NCI-H748 (cell line): ENCODE results near the gene GFI1.

ENCODE experiments used
- DNase-seq: peaks from one replicate; lab custom pipeline; 2025; ENCODE audit not compliant: unreplicated experiment; lab: John Stamatoyannopoulos, UW

Gene GFI1

DNA sequence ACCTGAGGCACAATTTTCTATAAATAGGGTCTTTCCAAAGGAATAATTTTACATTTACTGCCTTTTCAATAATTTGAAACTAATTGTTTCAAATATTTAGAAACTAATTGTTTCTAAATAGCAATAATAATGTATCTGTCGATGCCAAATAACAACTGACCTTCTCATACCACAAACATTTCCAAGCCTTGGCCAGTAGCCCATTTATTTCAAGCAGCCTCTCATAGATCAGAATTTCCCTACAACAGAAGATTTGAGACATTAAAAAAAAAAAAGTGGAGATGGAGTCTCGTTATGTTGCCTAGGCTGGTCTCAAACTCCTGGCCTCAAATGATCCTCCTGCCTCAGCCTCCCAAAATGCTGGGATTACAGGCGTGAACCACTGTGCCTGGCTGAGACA is 2.1 kb upstream of the GFI1 start:
- DNase-seq = no peak

DNA sequence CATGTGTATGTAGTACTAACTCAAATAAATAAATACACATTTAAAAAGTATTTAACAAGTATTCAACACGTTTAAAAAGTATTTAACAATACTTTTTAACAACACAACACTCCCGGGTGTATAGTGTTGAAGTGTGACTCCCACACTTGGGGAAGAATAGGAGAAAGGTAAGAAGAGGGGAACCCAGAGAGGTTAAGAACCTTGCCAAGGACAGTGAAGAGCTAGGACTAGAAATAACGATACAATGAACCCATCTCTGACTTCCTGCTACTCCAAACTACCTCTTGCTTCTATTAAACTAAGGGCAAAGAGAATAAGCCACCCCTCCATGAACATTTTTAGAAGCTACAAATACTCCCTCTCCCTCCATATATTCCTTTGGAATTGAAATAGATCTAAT is 1.7 kb upstream of the GFI1 start:
- no peak for DNase-seq

DNA sequence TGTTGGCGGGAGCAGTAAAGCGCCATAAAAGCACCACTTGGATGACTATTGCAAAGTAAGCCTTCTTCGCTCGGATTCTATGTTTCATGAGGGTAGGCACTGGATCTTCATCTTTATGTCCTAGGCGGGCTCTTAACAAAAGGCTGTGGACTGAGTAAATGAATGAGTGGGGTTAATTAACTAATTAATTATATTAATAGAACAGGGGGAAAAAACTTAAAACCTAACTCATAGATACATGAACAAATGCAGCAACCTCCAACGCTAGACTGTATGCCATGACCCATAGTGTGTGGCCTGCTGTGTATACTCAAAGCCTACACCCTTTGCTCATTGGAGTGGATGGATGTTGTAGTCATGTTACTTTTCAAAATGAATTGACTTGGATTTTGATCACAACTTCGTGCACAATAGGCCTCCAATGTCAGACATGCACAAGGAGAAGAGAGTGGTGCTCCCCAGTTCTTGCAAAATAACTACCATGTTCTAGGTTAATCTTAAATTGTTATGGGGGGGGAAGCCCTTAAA is 417 bp upstream of the GFI1 start:
- DNase-seq = no peak

DNA sequence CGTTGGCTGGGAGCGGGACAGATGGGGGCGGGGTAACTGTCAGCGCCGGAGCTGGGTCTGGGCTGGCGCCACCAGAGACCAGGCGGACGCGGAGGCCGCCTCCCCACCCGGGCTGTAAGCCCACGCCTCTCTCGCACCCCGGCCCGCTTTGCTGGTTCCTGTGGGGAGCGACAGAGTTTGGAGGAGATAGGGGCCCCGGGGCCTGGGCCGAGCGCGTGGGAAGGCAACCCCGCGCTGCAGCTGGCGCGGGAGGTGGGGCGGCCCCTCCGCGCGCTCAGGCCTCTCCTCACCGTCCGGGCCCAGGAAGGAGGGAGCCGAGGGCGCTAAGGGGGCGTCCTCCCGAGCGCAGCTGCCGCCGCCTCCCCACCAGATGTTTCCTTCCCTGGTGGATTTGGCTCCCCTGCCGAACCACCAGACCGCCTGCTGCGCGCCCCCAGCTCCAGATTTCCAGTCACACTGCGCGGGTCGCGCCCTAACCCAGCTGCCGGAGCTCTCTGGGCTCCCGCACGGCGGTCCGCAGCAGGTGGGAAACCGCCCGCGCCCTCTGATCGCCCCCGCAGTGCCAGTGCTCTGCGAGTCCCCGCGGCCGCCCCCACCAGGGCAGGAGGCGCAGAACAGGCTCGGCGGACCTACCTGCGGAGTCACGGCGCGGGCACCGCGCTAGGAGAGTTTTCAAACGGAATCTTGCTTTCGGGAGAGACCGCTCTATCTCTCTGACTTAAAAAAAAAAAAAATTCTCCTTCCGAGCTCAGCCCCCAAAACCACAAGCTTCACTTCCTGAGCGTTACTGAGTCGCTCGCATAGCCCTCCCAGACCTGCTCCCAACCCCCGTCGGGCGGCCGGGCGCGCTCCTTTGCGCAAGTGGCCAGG is 1.1 kb downstream of the GFI1 start:
- peak; percentile 67 for DNase-seq

DNA sequence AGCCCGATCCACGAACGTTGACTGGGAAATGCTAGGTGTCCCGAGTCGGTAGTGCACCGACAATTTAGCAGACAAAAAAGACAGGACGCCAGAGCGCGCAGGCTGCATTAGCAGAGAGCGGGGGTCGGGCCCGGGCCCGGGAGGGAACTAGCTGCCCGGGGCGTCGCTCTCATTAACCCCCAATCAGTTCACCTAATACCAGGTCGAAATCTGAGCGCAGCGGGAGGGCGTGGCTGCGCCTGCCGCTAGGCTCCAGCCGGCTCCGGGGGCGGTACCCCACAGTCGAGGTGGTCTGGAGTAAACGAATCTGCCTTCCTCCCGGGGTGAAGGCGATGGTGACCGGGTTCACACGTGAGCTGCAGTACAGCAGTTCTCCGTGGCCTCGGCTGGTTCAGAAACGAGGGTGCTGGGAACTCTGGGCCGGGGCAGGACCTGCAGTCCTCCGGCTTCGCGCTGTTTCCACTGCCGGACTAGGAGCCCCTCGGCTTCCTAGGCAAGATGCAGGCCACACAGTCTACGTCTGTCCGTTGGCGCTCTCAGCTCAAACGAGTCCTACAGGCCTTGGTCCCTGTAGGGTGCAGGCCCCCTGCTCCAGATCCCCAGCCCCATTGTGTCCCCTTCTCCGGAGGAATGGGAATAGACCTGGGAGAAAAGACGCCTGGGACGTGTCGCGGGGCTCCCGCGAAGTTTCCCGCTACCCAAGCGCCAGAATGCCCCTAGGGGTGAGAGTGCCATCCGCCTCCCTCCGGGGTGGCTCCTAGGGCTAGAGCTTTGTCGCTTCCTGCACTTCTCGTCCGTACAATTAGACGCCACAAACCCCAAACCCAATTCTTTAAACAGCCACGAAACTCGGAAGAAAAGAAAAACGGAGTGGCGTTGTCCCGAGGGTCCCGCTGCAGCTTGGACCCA is 2.0 kb downstream of the GFI1 start:
- DNase-seq = peak; percentile 57

DNA sequence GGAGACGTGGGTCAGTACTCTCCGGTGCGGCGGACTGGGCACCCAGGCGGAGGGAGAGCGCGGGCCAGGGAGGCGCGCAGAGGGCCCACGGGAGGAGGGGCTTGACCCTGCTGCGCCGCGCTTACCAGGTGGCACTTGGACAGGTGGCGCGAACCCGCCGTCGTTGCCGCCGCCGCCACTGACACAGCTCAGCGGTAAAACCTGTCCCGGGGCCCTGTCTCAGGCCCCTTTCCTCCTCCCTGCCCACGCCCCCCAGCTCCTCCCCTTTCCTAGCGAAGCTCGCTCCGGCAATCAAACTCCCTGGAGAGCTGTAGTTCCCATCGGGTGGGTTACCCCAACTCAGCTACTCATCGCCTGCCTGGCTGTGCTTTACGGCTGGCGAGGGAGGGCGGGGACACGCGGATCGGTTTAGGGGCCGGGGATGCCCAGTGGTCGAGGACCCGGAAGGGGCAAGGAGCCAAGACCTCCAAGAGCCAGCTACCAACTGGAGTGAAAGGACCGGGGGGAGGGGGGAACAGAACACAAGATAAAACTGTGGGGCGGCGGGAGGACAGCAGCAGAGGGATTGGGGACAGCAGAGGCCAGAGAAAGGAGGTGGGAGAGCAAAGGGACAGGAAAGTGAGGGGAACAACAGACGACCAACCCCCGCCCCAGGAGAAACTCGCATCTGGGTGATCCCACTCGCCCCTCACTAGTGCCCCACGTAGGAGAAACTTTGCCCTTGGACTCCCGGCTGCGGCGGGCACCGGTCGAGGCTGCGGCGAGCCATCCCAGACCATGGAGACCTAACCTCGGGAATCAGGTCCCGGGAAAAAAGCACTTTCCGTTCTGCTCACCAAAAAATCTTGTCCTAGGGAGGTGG is 2.9 kb downstream of the GFI1 start:
- peak; percentile 53 for DNase-seq

DNA sequence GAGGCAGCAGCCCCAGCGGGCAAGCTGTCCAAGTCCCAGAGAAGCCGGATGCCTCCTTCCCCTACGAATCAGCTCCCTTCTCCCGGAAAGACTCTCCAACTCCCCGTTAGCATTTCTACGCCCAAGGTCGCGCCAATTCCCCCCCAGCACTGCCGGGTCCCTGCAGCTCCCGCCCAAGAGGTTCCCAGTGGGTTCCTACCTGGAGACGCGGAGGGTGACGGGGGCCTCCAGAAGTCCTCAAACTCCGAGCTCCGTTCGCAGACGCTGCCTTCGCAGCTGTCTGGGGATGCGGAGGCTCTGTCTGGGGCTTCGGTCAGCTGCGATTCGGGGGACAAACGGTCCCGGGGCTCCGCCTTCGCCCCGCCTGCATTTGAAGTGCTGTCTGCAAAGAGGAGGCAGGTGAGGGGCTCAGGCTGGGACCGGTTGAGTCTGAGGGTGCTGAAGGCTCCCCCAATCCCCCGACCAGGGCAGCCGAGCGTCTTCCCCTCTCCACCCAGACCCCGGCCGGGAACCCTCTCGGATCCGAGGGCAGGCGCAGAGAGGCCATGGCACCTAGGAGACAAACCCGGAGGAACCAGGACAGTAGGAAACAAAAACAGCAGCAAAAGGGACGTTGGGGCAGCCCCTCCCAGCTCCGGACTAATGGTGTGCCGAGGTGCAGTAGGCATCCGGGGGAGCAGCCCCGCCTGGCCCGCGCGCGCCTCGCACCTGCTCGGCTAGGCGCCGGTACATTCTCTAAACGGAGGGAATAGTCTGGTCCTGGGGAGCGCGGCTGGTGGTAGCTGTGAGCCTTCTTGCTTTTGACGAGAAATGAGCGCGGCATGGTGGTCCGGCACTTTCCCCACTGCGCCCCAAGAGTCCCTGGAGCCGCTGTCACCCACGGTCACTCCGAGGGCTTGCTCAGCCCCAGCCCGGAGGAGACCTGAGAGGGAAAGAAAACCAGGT is 3.8 kb downstream of the GFI1 start:
- peak; percentile 55 for DNase-seq

DNA sequence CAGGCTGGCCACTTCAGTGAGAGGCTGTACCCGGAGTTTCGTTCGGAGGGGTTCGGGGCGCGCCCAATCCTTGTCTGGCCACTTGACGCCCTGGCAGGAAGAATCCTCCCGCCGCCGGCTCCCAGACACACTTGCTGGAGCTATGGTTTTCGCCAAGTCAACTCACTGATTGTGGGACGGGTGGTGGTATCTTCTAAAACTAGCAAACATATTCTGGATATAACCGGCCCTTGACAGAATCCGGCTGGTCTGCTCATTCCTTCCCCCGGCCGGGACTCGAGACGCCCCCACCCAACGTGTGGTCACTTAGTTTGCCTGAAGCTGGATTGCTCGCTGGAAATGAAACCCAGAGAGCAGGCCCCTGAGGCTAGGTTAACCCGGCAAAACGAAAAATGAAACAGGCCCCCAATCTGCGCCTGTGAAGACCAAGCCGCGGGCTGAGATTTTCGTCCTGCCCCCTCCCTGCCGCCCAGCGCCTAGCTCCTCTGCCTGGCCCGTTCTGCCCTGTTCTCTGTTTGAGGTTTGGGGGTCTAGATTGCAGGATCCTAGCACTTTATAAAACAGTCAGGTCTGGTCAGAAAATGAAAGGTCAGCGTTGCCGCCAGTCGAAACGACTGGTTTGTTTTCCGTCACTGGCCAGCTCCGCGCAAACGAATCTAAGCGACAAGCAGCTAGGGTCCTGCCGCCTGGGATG is 4.6 kb downstream of the GFI1 start:
- DNase-seq = no peak

DNA sequence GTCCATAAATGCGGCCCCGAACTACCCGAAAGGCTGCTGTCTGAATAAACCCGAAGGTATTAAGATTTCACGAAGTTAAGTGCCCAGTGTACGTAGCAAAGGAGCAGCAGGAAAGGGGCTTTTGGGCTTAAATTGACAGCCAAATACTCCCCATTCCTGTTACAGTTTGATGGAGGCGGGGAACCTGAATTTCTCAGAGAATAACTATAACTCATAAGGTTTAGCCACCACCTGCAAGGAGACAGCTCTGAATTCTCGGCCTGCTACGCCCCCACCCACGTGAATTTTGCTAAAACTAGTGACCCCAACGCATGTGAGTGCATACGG is 5.2 kb downstream of the GFI1 start:
- DNase-seq = no peak

DNA sequence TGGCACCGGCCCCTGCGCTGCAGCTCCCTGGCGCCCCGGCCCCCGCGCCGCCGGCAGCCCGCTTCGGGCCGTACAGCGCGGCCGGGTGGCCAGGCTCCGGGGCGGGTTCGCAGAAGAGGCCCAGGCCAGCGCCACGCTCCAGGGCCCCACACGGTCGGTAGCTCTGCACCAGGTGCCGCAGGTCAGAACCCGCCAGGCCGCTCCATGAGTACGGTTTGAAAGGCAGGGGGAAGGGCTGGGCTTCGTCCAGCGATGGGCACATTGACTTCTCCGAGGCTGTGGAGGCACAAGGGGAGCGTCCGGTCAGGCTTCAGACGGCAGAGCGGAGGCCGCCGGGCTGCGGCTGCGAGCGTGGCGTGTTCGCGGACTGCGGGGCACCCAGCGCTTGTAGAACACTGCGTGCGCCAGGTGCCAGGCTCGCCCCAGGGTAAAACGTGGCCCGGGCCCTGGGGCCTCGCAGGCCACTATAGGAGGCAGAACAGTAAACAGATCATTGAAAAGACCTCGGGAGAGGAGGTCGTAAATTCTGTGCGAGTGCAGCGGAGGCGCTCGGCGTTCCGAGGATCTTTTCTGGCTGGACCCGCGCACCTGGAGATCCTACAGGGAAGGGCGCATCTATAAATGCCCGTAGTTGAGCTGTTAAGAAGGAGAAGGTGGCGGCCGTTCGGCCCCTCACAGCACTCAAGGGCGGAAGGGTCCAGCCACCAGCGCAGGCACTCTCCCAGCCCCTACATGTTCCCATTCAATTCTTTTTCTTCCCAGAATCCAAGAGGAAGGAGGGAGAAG is 5.7 kb downstream of the GFI1 start:
- no peak for DNase-seq

DNA sequence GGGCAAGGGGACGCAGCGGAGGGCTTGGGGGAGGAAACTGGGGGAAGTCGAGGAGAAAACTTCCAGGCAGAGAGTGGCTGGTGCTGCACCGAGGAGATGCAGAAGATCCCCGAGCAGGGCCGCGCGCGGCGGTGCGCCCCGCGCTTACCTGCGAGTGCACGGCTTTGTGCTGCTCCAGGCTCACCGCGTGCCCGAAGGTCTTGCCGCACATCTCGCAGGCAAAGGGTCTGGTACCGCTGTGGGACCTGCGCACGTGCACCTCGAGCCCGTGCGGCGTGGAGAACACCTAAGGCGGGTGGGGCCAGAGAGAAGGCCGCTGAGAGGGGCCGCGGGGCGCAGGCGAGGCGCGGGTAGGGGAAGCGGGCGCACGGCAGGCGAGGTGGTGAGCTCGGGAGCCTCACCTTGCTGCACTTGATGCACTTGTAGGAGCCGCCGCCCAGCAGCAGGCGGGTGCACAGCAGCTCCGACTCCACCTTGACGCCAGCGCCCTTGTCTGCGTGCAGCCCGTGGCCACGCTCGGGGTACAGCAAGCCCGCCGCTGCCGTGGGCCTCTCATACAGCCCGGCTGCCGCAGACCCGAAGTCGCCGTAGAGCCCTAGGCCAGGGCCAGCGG is 6.4 kb downstream of the GFI1 start:
- no peak for DNase-seq

DNA sequence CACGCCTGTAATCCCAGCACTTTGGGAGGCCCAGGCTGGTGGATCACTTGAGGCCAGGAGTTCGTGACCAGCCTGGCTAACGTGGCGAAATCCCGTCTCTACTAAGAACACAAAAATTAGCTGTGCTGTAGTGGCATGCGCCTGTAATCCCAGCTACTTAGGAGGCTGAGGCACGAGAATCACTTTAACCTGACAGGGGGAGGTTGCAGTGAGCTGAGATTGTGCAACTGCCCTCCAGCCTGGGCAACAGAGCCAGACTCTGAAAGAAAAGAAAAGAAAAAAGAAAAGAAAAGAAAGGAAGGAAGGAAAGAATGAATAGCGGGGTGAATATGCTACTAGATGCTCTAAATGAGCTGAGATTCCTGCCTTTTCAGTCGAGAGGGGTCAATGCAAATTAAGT is 7.1 kb downstream of the GFI1 start:
- no peak for DNase-seq

DNA sequence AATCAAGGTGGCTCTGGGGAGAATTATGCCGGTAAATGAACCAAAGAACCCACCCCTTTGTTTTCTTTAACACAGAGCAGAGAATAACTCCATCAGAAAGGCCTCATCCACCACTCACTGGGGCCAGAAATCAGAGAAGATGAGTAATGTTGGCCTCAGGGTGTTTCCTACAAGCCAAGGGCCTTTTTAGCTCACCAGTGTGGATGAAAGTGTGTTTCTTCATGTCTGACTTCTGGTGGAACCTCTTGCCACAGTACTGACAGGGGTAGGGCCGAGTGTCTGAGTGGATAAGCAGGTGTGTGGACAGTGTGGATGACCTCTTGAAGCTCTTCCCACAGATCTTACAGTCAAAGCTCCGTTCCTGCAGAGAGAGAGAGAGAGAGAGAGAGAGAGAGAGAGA is 8.3 kb downstream of the GFI1 start:
- no peak for DNase-seq

DNA sequence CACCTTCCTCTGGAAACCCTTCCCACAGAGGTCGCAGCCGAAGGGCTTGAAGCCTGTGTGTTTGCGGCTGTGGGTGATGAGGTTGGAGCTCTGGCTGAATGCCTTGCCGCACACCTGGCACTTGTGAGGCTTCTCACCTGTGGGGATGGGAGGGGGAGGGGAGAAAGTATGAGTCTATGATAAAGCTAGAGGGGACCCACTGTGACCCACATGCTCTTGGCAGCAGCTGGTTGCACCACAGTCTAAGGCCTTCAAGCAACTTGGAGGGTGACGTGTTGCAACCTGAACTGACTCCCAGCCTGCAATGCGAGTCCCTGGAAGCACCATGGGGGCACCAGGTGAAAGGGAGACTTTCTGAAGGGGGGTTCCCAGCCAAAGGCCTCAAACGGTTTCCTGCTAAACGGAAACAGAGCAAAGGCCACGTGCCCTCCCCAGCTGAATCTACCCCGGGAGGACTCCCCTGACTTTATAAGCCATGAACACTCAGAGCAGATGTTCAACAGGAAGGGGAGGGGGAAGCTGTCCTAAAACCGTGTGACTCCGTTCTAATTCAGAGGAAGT is 10.6 kb downstream of the GFI1 start:
- no peak for DNase-seq

DNA sequence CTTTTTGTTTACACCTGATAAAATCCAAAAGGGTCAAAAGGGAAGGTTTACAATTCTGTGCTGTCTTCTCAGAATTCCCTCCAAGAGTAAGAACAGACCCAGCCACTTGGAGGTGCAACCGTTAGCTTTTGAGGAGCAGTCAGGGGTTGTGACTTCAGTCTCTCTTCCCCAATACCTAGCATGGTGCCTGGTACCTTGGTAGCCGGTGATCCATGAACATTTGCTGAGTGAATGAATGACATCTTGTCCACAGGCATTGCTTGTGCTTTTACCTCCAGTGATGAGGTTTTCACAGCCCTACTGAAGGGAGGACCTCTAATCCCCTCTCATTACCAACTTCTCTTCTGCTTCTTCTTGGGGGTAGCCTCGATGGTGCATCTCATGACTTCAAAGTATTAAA is 11.7 kb downstream of the GFI1 start:
- no peak for DNase-seq

DNA sequence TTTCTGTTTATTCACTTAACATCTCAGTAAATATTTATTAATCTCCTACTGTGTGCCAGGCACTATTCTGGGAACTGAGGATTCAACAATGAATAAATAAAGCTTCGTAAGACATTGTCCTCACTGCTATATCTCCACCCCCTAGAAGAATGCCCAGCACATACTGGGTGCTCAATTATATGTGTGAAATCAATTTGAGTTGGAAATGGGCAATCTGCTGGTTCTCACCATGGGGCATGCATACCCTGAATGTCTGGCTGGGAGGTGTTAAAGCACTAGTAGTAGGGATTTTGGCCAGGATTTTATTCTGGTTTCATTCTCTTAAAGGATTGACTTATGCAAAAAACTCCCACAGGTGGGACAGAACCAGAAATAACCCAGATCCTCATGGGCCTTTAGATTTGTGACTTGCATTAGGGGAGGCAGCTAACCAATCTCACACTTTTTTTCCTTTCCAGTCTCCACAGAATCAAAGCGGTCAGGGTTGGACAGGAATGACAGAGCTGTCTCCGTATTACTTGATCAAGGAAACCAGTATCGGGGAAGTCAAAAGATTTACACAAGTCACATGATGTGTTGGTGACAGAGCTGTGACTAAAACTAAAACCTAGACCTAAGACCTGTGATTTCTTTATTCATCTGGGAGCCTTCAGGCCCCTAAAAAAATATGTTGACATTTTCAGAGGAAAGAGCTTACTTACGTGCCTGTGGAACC is 12.8 kb downstream of the GFI1 start:
- no peak for DNase-seq

DNA sequence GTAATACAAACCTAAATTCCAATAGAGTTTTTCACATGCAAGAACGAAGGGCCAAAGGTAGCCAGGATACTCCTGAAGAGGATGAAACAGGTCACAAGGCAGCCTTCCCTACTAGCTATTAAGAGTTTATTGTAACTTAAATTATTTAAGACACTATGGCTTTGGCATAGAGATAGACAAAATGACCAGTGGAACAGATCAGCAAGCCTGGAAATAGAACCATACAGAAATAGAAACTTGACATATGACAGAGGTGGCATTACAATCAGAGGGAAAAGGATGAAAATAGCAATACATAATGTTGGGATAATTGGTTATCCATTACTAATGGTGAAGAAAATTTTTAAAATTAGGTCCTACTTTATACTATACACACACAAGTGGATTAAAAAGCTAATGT is 16.5 kb downstream of the GFI1 start:
- no peak for DNase-seq
